BLaER1 treated with 17β-estradiol and CSF1 and Interleukin-3, amounts not matched to agents 10 nM and 100 nM (cell line): Measurements from ENCODE around the gene METAP1.
"Not testable (repeated sequence)": the region's sequence is repeated elsewhere in the genome, so short reads cannot be mapped to it uniquely, and the experiment has no call there.

ENCODE experiments used
- H3K27ac ChIP-seq, 11 experiments: shearing (Covaris generic); formaldehyde crosslinking; 2 replicates each; pipeline ENCODE4 v1.8.1; 2022
- H3K27me3 ChIP-seq, 11 experiments: shearing (Covaris generic); formaldehyde crosslinking; 2 replicates each; pipeline ENCODE4 v1.8.1; 2022
- H3K36me3 ChIP-seq, 11 experiments: shearing (Covaris generic); formaldehyde crosslinking; 2 replicates each; pipeline ENCODE4 v1.8.1; 2022
- H3K4me1 ChIP-seq, 10 experiments: shearing (Covaris generic); formaldehyde crosslinking; 2 replicates each; pipeline ENCODE4 v1.8.1; 2022
- H3K4me2 ChIP-seq, 11 experiments: shearing (Covaris generic); formaldehyde crosslinking; 2 replicates each; pipeline ENCODE4 v1.8.1; 2022
- H3K4me3 ChIP-seq, 10 experiments: shearing (Covaris generic); formaldehyde crosslinking; 2 replicates each; pipeline ENCODE4 v1.8.1; 2022
- H3K9ac ChIP-seq, 11 experiments: shearing (Covaris generic); formaldehyde crosslinking; 2 replicates each; pipeline ENCODE4 v1.8.1; 2022
- H3K9me3 ChIP-seq, 11 experiments: shearing (Covaris generic); formaldehyde crosslinking; replicated peaks in 1 of 11; 2 replicates each; pipeline ENCODE4 v1.8.1; 2022
- H4K20me1 ChIP-seq, 11 experiments: shearing (Covaris generic); formaldehyde crosslinking; 2 replicates each; pipeline ENCODE4 v1.8.1; 2022
- Cebpa-rat ChIP-seq, 11 experiments: shearing (Covaris generic); IDR thresholded peaks; 2 replicates each; pipeline ENCODE4 v1.8.1; 2022

The METAP1 gene

GRCh38 chr4:98966926-98967325 lies 28.6 kb upstream of the METAP1 start:
- TF ChIP-seq Cebpa-rat (IDR thresholded peaks at IDR 0.05) = no peak
- Histone ChIP-seq H3K36me3 (no peaks in the 10 kb centered on the region), H3K4me1 (peaks cover 0 to 7% (median 0%) of the 10 kb centered on the region in 10 experiments; a peak in 2 of 20 replicates), H3K9ac (no peak overlapping the region), H3K27ac (no peak overlapping the region), H3K27me3 (no peaks in the 10 kb centered on the region), H3K9me3 (no peaks in the 10 kb centered on the region), H4K20me1 (no peaks in the 10 kb centered on the region), H3K4me3 (no peak overlapping the region), H3K4me2 (no peak overlapping the region)

DNA sequence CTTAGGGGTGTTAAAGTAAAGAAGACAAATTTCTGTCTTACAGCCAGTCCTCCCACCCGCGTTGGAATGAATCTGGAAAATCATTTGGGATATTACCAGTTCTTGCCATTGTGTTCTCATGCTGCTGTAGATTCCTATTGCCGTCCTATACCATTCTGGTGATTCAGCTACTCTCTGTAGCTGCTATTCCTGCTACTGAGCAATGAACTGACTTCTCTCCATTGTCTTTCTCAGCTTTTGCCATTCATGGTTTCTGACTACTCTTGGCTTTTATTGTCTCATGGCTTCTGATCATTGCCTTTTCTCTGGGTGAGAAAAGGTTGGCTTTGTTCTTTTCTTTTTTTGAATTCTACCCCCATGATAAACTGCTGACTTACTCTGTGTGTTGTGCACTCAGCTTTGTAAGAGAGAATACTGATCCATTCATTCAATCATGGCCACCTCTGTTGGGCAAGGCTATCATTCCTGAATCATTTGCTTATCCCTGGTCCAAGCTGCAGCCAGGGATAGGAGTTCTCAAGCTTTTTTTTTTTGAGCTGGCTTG lies 27.7 kb upstream of the METAP1 start:
- Histone ChIP-seq H3K27ac (no peak overlapping the region), H3K4me3 (no peak overlapping the region), H3K9ac (no peak overlapping the region), H3K4me2 (no peak overlapping the region), H4K20me1 (no peaks in the 10 kb centered on the region), H3K4me1 (peaks cover 0 to 7% (median 0%) of the 10 kb centered on the region in 10 experiments; a peak in 2 of 20 replicates), H3K27me3 (no peaks in the 10 kb centered on the region), H3K9me3 (no peaks in the 10 kb centered on the region), H3K36me3 (no peaks in the 10 kb centered on the region)
- TF ChIP-seq Cebpa-rat (IDR thresholded peaks at IDR 0.05) = no peak

- no peak overlapping the region for H3K27ac ChIP-seq
- peaks cover 0 to 7% (median 0%) of the 10 kb centered on the region in 10 experiments; a peak in 2 of 20 replicates for H3K4me1 ChIP-seq
- no peak overlapping the region for H3K9ac ChIP-seq
- no peak for TF ChIP-seq Cebpa-rat (IDR thresholded peaks at IDR 0.05)
- H3K4me3 ChIP-seq = no peak overlapping the region
- H3K4me2 ChIP-seq = peak overlapping the region in 1 of 11 experiments; percentile 8; a peak in 1 of 22 replicates
- H4K20me1 ChIP-seq = no peaks in the 10 kb centered on the region
- H3K9me3 ChIP-seq = no peaks in the 10 kb centered on the region
- no peaks in the 10 kb centered on the region for H3K36me3 ChIP-seq
- no peaks in the 10 kb centered on the region for H3K27me3 ChIP-seq
Observed at GRCh38 chr4:98969878-98970785, 25.4 kb upstream of the METAP1 start.

DNA sequence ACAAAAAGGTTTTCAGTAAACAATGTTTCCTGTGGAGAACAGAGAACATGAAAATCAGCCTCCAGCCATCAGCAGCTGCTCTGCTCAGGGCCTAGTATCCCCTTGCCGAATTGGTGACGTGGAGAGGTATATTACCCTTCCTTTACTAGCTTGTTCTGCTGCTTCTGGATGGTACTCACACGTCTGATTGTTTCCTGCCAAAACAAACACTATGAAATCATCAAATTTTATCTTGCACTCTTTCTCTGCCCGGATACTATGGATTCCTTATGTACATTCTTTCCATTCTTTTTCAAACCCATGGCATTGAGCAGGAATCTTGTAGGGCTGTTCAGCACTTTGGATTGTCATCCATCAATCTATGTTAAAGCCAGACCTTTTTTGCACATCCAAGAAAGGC lies 18.8 kb upstream of the METAP1 start:
- no peaks in the 10 kb centered on the region for H3K9me3 ChIP-seq
- H4K20me1 ChIP-seq = no peaks in the 10 kb centered on the region
- no peak overlapping the region for H3K27ac ChIP-seq
- H3K4me1 ChIP-seq = no peaks in the 10 kb centered on the region
- H3K4me2 ChIP-seq = no peak overlapping the region
- H3K4me3 ChIP-seq = no peak overlapping the region
- H3K27me3 ChIP-seq = no peaks in the 10 kb centered on the region
- TF ChIP-seq Cebpa-rat (IDR thresholded peaks at IDR 0.05) = no peak
- H3K9ac ChIP-seq = no peak overlapping the region
- H3K36me3 ChIP-seq = no peaks in the 10 kb centered on the region

DNA sequence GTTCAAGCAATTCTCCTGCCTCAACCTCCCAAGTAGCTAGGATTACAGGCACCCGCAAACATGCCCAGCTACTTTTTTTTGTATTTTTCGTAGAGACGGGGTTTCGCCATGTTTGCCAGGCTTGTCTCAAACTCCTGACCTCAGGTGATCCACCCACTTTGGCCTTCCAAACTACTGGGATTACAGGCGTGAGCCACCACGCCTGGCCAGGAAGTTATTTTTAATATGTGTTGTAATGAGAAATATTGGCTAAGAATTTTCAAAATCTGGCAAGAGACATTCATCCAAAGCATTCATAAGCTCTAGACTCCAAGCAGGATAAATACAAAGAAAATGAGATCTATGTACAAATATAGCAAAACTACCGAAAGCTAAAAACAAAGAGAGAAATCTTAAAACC lies 18.0 kb upstream of the METAP1 start:
- Histone ChIP-seq H3K36me3 (no peaks in the 10 kb centered on the region), H3K4me1 (no peaks in the 10 kb centered on the region), H3K27me3 (no peaks in the 10 kb centered on the region), H3K9ac (no peak overlapping the region), H3K9me3 (no peaks in the 10 kb centered on the region), H4K20me1 (no peaks in the 10 kb centered on the region), H3K4me2 (no peak overlapping the region), H3K27ac (no peak overlapping the region), H3K4me3 (no peak overlapping the region)
- TF ChIP-seq Cebpa-rat (IDR thresholded peaks at IDR 0.05) = no peak

- H3K4me1 ChIP-seq = no peaks in the 10 kb centered on the region
- H3K4me2 ChIP-seq = no peak overlapping the region
- no peak overlapping the region for H3K4me3 ChIP-seq
- TF ChIP-seq Cebpa-rat (IDR thresholded peaks at IDR 0.05) = no peak
- H3K27ac ChIP-seq = no peak overlapping the region
- no peak overlapping the region for H3K9ac ChIP-seq
- no peaks in the 10 kb centered on the region for H3K27me3 ChIP-seq
- H3K36me3 ChIP-seq = no peaks in the 10 kb centered on the region
- H3K9me3 ChIP-seq = peaks cover 8 to 20% (median 16%) of the 10 kb centered on the region in 11 experiments; a peak in 19 of 22 replicates
- no peaks in the 10 kb centered on the region for H4K20me1 ChIP-seq
Observed at GRCh38 chr4:98987720-98988119, 7.8 kb upstream of the METAP1 start.

DNA sequence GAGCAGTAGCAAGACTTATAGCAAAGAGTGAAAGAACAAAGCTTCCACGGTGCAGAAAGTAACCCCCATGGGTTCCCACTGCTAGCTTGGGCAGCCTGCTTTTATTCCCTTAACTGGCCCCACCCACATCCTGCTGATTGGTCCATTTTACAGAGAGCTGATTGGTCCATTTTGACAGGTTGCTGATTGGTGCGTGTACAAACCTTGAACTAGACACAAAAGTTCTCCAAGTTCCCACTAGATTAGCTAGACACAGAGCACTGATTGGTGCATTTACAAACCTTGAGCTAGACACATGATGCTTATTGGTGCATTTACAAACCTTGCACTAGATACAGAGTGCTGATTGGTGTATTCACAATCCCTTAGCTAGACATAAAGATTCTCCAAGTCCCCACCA lies 2.7 kb upstream of the METAP1 start:
- H3K27me3 ChIP-seq, H3K4me2 ChIP-seq, H3K9ac ChIP-seq: not testable (repeated sequence)

GRCh38 chr4:98993419-98994071 lies 2.0 kb upstream of the METAP1 start:
- Histone ChIP-seq H3K9ac (no peak overlapping the region), H3K36me3 (peaks cover 0 to 7% (median 2%) of the 10 kb centered on the region in 11 experiments; a peak in 6 of 22 replicates), H3K9me3 (peaks cover 0 to 12% (median 0%) of the 10 kb centered on the region in 11 experiments; a peak in 5 of 22 replicates), H4K20me1 (peaks cover 8 to 22% (median 11%) of the 10 kb centered on the region in 11 experiments; a peak in 17 of 22 replicates), H3K27me3 (no peaks in the 10 kb centered on the region), H3K4me2 (no peak overlapping the region), H3K4me1 (peaks cover 8 to 25% (median 21%) of the 10 kb centered on the region in 10 experiments), H3K27ac (no peak overlapping the region), H3K4me3 (no peak overlapping the region)
- TF ChIP-seq Cebpa-rat (IDR thresholded peaks at IDR 0.05) = no peak

More for the DNA sequence above, 2.7 kb upstream of the METAP1 start:
- H3K36me3 ChIP-seq, H3K9me3 ChIP-seq, H3K27ac ChIP-seq, H3K4me3 ChIP-seq: not testable (repeated sequence)
- Histone ChIP-seq H3K4me1 (peaks cover 8 to 22% (median 19%) of the 10 kb centered on the region in 10 experiments), H4K20me1 (peaks cover 1 to 15% (median 6%) of the 10 kb centered on the region in 11 experiments; a peak in 14 of 22 replicates)
